Rectal smooth muscle tissue (tissue), 1 donor: ENCODE measurements around the gene TOR1A.

Experiments used
- H3K27ac ChIP-seq: one replicate; pipeline ENCODE4 v1.7.0; 2013; ENCODE audit warnings: low read depth, low read length, inconsistent platforms
- H3K27me3 ChIP-seq: one replicate; pipeline ENCODE4 v1.7.0; 2013; ENCODE audit warnings: low read length; ENCODE audit not compliant: control insufficient read depth, insufficient read depth
- H3K36me3 ChIP-seq: one replicate; pipeline ENCODE4 v1.7.0; 2013; ENCODE audit warnings: low read length; ENCODE audit not compliant: control insufficient read depth, insufficient read depth
- H3K4me1 ChIP-seq: one replicate; pipeline ENCODE4 v1.7.0; 2013; ENCODE audit warnings: low read length; ENCODE audit not compliant: control insufficient read depth, insufficient read depth
- H3K4me3 ChIP-seq: one replicate; pipeline ENCODE4 v1.7.0; 2013; ENCODE audit warnings: low read length
- H3K9ac ChIP-seq: one replicate; pipeline ENCODE4 v1.7.0; 2013; ENCODE audit warnings: low read length

The TOR1A gene

GRCh38 chr9:129828969-129829368 is 5.0 kb upstream of the TOR1A start:
- H3K27me3 ChIP-seq = no peaks in the 10 kb centered on the region
- H3K36me3 ChIP-seq = peaks cover 9% of the 10 kb centered on the region
- H3K4me3 ChIP-seq = no peak overlapping the region
- no peak overlapping the region for H3K9ac ChIP-seq
- no peak overlapping the region for H3K27ac ChIP-seq
- no peaks in the 10 kb centered on the region for H3K4me1 ChIP-seq

- Histone ChIP-seq H3K4me1 (peaks cover 1% of the 10 kb centered on the region), H3K27me3 (no peaks in the 10 kb centered on the region), H3K36me3 (peaks cover 9% of the 10 kb centered on the region), H3K4me3 (no peak overlapping the region), H3K9ac (no peak overlapping the region), H3K27ac (no peak overlapping the region)
Measured at GRCh38 chr9:129828051-129828450, 4.1 kb upstream of the TOR1A start.

- Histone ChIP-seq H3K4me1 (peaks cover 5% of the 10 kb centered on the region), H3K27ac (no peak overlapping the region), H3K27me3 (no peaks in the 10 kb centered on the region), H3K36me3 (peaks cover 9% of the 10 kb centered on the region), H3K4me3 (no peak overlapping the region), H3K9ac (no peak overlapping the region)
Measured at GRCh38 chr9:129826759-129827158, 2.8 kb upstream of the TOR1A start.

- H3K27ac ChIP-seq = no peak overlapping the region
- H3K9ac ChIP-seq = no peak overlapping the region
- no peak overlapping the region for H3K4me3 ChIP-seq
- no peaks in the 10 kb centered on the region for H3K27me3 ChIP-seq
- peaks cover 10% of the 10 kb centered on the region for H3K36me3 ChIP-seq
- peaks cover 5% of the 10 kb centered on the region for H3K4me1 ChIP-seq
Measured at GRCh38 chr9:129826344-129826743, 2.4 kb upstream of the TOR1A start.

GRCh38 chr9:129823542-129823934 is 398 bp downstream of the TOR1A start:
- H3K27me3 ChIP-seq = no peaks in the 10 kb centered on the region
- peak overlapping the region; percentile 58 for H3K27ac ChIP-seq
- peaks cover 3% of the 10 kb centered on the region for H3K36me3 ChIP-seq
- peaks cover 5% of the 10 kb centered on the region for H3K4me1 ChIP-seq
- H3K4me3 ChIP-seq = peak overlapping the region; percentile 87
- H3K9ac ChIP-seq = peak overlapping the region; percentile 24

- H3K4me3 ChIP-seq = peak overlapping the region; percentile 75
- no peaks in the 10 kb centered on the region for H3K27me3 ChIP-seq
- H3K9ac ChIP-seq = peak overlapping the region; percentile 68
- H3K36me3 ChIP-seq = peaks cover 6% of the 10 kb centered on the region
- peaks cover 5% of the 10 kb centered on the region for H3K4me1 ChIP-seq
- no peak overlapping the region for H3K27ac ChIP-seq
Measured at GRCh38 chr9:129822898-129823541, 916 bp downstream of the TOR1A start.

GRCh38 chr9:129816501-129817435 is 7.2 kb downstream of the TOR1A start:
- no peak overlapping the region for H3K4me3 ChIP-seq
- peaks cover 24% of the 10 kb centered on the region for H3K36me3 ChIP-seq
- H3K9ac ChIP-seq = no peak overlapping the region
- H3K27me3 ChIP-seq = no peaks in the 10 kb centered on the region
- H3K4me1 ChIP-seq = no peaks in the 10 kb centered on the region
- H3K27ac ChIP-seq = no peak overlapping the region

- H3K4me3 ChIP-seq = no peak overlapping the region
Measured at GRCh38 chr9:129815278-129815677, 8.7 kb downstream of the TOR1A start.

GRCh38 chr9:129814432-129815223 is 9.3 kb downstream of the TOR1A start:
- Histone ChIP-seq H3K27ac (no peak overlapping the region), H3K4me3 (no peak overlapping the region), H3K36me3 (peaks cover 24% of the 10 kb centered on the region), H3K27me3 (no peaks in the 10 kb centered on the region), H3K4me1 (no peaks in the 10 kb centered on the region), H3K9ac (no peak overlapping the region)

More at GRCh38 chr9:129815278-129815677, 8.7 kb downstream of the TOR1A start:
- H3K27me3 ChIP-seq = no peaks in the 10 kb centered on the region
- H3K9ac ChIP-seq = no peak overlapping the region
- H3K4me1 ChIP-seq = no peaks in the 10 kb centered on the region
- peaks cover 22% of the 10 kb centered on the region for H3K36me3 ChIP-seq
- H3K27ac ChIP-seq = no peak overlapping the region

GRCh38 chr9:129813661-129814060 is 10.3 kb downstream of the TOR1A start:
- Histone ChIP-seq H3K9ac (no peak overlapping the region), H3K36me3 (peaks cover 30% of the 10 kb centered on the region), H3K27me3 (no peaks in the 10 kb centered on the region), H3K4me3 (no peak overlapping the region), H3K27ac (no peak overlapping the region), H3K4me1 (no peaks in the 10 kb centered on the region)

- Histone ChIP-seq H3K36me3 (peaks cover 27% of the 10 kb centered on the region), H3K27ac (no peak overlapping the region), H3K27me3 (no peaks in the 10 kb centered on the region), H3K4me3 (no peak overlapping the region), H3K9ac (no peak overlapping the region), H3K4me1 (no peaks in the 10 kb centered on the region)
Measured at GRCh38 chr9:129812385-129812784, 11.6 kb downstream of the TOR1A start.

- no peak overlapping the region for H3K27ac ChIP-seq
- no peak overlapping the region for H3K9ac ChIP-seq
- H3K4me1 ChIP-seq = no peaks in the 10 kb centered on the region
- no peak overlapping the region for H3K4me3 ChIP-seq
- H3K36me3 ChIP-seq = peaks cover 30% of the 10 kb centered on the region
- no peaks in the 10 kb centered on the region for H3K27me3 ChIP-seq
Measured at GRCh38 chr9:129811967-129812363, 12.0 kb downstream of the TOR1A start.
